GM08714 (cell line): ENCODE data around the gene LUZP1.

Source experiments
- H3K4me3 ChIP-seq: fragments of 200-500 bp; sonication (Bioruptor generic); 2 replicates; pipeline ENCODE4 v1.5.1; 2014; ENCODE audit warnings: mild to moderate bottlenecking, low read length, inconsistent platforms
- ZNF274 ChIP-seq: IDR thresholded peaks from 2 replicates; pipeline ENCODE4 v1.6.1; 2012; ENCODE audit warnings: mild to moderate bottlenecking, low read depth, low read length

Gene LUZP1

GRCh38 chr1:23103001-23103889 lies 65.4 kb downstream of the LUZP1 start:
- H3K4me3 ChIP-seq = no peak overlapping the region
- no peak for TF ChIP-seq ZNF274

- TF ChIP-seq ZNF274 = no peak
- no peak overlapping the region for H3K4me3 ChIP-seq
Measured at GRCh38 chr1:23102289-23102688, 66.4 kb downstream of the LUZP1 start.

GRCh38 chr1:23101887-23102286 lies 66.8 kb downstream of the LUZP1 start:
- no peak overlapping the region for H3K4me3 ChIP-seq
- TF ChIP-seq ZNF274 = no peak

DNA sequence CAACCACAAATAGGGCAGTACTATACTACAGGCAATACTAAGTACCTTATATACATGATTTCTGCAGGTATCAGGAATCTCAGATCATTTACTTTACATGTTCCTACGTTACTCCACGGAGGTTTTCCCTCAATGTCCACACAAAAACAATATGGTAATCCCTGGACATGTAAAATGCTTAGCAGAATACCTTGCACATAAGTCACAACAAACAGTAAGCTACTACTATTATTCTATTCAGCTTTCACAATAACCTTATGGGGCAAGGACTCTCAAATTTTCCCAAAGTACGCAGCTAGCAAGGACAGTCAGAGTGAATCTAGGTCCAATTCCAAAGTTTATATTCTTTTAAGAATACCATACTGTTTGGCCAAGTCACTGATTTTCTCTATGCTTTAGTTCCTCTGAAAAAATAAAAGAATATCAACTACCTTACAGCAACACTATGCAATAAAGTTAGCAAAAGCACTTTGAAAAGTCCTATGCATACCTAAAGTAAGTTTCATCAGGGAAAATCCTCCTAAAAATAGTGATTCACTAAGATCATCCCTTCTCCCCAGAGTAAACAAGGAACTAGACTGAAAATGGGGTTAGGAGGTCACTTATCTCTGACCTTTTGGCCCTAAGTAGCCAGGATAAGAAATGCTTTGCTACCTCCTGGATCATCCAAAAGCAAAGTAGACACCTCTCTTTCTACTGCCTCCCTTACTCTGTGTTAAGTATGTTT lies 67.4 kb downstream of the LUZP1 start:
- TF ChIP-seq ZNF274 = no peak

GRCh38 chr1:23100074-23100748 lies 68.4 kb downstream of the LUZP1 start:
- TF ChIP-seq ZNF274 = no peak
- H3K4me3 ChIP-seq = no peak overlapping the region

More for the DNA sequence above, 67.4 kb downstream of the LUZP1 start:
- no peak overlapping the region for H3K4me3 ChIP-seq

DNA sequence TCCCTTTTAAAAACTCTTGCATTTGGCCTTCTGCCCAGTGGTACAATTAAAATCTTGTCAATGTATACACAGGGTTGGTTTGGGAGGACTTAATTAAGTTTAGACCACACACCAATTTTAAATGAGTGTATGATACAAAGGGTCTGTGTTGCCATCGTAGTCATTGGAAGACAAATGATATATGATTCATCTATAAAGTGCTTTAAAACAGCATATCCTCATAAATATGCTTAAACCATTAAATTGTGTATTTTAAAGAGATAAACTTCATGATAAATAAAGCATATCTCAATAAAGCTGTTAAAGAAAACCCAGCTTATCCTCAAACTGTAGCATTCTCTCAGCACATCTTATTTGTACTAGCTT lies 69.5 kb downstream of the LUZP1 start:
- no peak overlapping the region for H3K4me3 ChIP-seq
- no peak for TF ChIP-seq ZNF274

DNA sequence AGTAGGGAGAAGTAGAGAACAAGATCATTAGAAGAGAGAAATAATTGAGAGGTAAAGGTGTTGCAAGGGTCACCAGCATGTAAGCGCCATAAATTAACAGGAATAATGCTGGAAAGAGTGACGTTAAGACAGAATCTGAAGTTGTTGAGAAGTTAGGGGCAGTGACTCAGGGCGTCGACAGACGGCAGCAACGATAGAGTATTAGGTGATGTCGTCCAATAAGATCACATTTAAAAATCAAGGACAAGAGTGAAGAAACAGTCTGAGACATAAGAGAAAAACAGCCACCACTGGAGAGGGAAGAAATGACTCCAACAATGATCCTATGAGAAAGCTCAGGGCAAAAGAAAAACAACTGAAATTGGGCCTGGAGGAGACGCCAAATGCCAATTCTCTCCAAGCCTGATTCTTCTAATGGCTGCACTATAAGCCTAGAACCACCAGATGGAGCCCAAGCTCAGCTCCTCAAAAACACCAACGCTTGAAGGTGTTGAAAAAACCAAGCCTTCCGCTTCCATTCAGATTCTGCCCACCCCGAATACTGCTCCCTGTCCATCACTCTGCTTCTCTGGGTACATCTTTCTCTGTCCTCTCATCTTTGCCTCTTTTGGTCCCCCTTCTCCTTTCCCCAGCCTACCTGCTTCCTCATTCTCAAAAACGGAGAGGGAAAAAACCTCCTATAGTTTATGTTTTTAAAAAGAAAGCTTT lies 70.0 kb downstream of the LUZP1 start:
- no peak for TF ChIP-seq ZNF274
- H3K4me3 ChIP-seq = no peak overlapping the region

- no peak for TF ChIP-seq ZNF274
- H3K4me3 ChIP-seq = no peak overlapping the region
Measured at GRCh38 chr1:23097316-23097715, 71.3 kb downstream of the LUZP1 start.

DNA sequence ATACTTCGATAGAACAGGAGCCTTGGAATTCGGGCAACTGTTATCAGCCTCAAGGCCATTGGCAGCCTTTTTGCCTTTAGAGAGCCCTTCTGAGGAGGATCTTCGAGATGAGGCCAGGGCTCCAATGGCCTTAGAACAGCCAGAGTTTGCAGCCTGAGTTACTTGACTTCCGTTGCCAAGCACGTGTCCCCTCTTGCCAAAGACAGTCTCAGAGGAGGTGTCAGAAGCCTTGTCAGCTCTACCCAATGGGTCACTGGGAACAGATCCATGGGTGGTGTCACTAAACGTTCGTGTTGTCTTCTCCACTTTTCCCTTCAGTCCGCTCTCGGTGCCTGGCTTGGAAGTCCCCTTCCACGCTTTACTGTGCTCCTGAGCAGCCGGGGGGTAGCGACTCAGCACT lies 76.2 kb downstream of the LUZP1 start:
- H3K4me3 ChIP-seq = no peak overlapping the region

DNA sequence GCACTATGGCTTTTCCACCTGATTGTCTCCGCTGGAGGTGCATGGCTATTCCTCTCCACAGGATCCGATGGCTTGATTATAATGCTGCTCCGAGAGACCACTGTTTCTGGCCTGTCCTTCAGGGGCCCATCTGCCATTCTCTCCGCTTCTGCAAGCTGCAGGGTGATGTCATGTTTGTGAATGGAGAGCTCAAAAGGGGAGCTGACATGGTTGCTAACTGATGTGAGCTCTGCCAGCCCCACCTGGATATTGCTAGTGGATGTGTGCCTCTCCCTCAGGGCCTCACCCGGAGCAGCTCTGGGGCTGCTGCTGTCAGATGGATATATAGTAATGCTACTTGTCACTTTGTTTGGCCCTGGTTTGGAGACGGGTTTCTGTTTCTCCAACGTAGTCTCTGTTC lies 77.1 kb downstream of the LUZP1 start:
- no peak overlapping the region for H3K4me3 ChIP-seq
- TF ChIP-seq ZNF274 = no peak

More for the DNA sequence above, 76.2 kb downstream of the LUZP1 start:
- no peak for TF ChIP-seq ZNF274

DNA sequence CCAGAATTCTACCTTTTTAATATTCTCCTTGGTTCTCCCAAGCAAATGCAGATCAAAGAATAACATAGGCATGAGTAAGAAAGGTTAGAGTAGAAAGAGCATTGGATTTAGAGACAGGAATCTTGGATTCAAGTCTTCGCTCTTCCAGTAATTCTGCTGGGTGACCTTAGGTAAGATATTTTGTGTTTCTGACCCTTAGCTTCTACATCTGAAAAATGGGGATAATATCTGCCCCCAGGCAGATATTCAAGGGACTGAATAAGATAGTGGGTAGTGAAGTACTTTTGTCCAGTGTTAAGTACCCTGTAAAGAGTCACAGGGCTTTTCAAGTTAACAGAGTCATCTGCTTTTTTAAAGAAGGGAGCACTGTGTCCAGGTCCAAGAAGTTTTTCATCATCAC lies 78.6 kb downstream of the LUZP1 start:
- H3K4me3 ChIP-seq = no peak overlapping the region
- TF ChIP-seq ZNF274 = no peak

DNA sequence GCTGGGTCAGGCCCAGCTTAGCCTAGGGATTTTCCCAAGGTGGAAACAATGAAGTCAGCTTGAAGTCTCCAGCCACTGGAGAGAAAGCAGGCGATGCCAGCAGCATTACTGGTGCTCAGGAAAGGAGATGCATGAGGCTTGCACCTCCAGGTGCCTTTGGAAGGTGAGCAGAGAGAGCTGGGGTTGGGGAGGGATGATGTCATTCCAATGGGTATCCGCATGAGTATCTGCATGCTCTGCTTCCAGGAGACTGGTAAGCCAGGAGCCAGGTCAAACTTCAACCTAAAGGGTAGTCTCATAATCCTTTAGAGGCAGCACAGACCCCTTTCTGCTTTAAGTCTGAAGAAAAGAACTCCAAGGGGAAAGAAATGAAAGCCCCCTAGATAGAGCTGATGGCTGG lies 80.6 kb downstream of the LUZP1 start:
- TF ChIP-seq ZNF274 = no peak
- no peak overlapping the region for H3K4me3 ChIP-seq

- no peak for TF ChIP-seq ZNF274
- no peak overlapping the region for H3K4me3 ChIP-seq
Measured at GRCh38 chr1:23085696-23086095, 83.0 kb downstream of the LUZP1 start.

GRCh38 chr1:23084880-23085279 lies 83.8 kb downstream of the LUZP1 start:
- H3K4me3 ChIP-seq = no peak overlapping the region
- no peak for TF ChIP-seq ZNF274
